HG02981 (cell line): ENCODE results near the gene FMNL2.
"Not testable (repeated sequence)": the region's sequence is repeated elsewhere in the genome, so short reads cannot be mapped to it uniquely, and the experiment has no call there.

ENCODE experiments used
- ATAC-seq: cut with Tn5 transposase; IDR thresholded peaks from one replicate; pipeline ENCODE4 v1.9.1; 2021; ENCODE audit warnings: mild to moderate bottlenecking, moderate library complexity; ENCODE audit not compliant: unreplicated experiment

The FMNL2 gene

DNA sequence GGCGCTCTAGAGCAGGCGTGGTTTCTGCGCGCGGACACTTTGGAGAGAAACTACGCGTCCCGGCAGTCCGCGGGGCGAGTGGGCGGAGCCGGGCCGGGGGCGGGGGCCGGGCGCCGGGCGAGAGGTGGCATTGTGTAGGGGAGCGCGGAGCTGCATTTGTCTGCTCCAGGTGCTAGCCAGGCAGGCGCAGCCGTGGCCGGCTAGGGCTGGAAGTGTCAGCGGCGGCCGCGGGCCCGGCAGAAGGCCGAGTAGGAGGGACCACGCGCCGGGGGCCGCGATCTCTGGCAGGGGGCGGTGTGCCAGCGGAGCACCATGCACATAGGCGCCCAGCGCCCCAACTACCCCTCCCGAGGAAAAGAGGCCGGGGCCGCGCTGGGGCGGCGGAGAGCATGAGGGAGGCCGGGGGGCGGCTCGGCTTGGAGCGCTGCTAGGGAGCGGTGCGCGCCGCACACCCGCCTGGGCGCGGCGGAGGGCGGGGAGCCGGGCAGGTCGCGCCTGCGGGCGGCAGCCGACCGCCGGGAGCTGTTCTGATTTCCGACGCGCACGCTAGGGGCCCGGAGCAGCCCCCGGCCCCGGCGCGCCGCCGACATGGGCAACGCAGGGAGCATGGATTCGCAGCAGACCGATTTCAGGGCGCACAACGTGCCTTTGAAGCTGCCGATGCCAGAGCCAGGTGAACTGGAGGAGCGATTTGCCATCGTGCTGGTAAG is at the start of gene FMNL2:
Gene FMNL2 (plus strand): TSS at position 159 of the 710 bp plus-strand sequence.
- ATAC-seq: peak; percentile 85

DNA sequence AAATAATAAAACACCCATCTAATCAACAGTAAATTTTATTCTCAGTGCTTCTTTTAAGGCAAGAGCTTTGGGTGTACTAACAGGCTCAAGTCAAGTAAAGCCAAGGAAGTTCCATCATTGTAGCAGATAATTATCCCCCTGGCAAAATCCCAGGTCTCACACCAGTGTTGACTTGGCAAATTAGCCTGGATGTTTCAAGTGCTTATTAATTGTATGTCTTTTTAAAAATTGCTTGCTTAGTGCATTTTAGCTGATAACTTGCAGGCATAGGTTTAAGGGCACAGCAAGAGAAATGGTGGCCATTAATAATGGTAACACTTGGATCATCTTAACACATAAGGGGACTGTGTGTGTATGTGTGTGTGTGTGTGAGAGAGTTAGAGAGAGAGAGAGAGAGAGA is 42.0 kb upstream of the FMNL2 start:
- no peak for ATAC-seq

DNA sequence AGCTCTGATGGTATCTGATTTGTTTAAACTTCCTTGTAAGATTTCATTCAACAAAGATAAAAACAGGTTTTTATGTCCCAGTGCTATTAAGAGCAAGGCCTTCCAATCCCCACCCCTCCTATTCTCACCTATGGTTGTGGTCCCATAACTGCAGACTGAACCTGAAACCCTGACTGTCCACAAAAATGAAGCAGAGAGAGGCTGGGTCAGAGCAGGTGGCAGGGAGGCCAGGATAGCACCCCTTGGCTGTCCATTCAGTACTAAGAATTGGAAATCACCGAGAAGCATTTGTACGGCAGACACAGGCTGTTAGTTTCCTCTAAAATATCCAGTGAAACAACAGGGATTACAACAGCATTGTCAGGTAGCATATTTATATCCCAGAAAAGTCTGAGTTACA is 37.3 kb upstream of the FMNL2 start:
- no peak for ATAC-seq

DNA sequence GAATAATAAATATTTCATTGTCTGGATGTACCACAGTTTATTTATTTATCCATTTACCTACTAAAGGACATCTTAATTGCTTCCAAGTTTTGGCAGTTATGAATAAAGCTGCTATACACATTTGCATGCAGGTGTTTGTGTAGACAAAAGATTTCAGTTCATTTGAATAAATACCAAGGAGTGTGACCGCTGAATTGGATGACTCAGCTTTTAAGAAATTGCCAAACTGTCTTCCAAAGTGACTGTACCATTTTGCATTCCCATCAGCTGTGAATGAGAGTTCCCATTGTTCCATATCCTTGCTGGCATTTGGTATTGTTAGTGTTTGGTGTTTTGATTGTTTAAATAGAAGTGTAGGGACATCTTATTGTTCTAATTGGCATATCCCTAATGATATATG is 36.2 kb upstream of the FMNL2 start:
- no peak for ATAC-seq

DNA sequence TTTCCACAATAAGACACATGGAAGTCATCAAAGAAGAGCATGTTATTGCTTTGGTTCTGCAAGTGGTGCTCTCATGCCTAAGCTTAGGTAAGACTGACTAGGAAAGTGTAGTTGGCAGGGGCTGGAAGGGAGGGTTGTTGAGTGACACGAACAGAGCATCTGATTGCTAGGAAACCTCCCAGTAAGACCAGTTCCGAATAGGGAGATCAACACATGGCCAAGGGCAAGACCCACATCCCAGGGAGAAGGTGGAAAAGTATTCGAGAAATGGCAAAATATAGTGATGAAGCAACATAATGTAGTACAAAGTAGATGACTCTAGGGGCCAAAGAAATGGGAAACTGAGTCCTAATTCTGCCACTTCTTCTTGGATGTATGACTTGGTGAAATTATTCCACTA is 33.8 kb upstream of the FMNL2 start:
- no peak for ATAC-seq

DNA sequence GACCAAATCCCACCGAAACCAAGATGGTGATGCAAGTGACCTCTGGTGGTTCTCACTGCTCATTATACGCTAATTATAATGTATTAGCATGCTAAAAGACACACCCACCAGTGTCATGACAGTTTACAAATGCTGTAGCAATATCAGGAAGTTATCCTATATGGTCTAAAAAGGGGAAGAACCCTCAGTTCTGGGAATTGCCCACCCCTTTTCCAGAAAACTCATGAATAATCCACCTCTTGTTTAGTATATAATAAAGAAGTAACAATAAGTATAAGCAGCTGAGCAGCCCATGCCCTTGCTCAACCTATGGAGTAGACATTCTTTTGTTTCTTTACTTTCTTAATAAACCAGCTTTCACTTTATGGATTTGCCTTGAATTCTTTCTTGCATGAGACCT is 31.0 kb upstream of the FMNL2 start:
- ATAC-seq: no peak

DNA sequence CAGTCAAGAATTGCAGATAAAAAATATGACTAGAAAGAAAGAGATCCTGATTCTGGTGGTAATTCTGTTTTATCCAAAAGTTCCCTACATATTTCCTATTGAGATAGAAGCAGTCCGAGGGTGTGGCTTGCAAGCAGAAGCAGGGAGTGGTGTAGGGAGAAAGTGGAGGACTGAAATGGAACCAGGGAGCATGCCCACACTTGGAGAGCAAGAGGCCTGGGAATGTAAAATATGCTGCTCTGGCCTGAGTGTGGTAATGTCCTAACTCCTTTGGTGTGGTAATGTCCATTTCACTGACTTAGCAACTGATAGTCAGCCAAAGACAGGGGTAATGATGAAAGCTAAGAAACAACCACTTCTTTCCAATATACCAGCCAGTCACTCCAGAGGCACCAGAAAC is 30.1 kb upstream of the FMNL2 start:
- ATAC-seq: no peak

DNA sequence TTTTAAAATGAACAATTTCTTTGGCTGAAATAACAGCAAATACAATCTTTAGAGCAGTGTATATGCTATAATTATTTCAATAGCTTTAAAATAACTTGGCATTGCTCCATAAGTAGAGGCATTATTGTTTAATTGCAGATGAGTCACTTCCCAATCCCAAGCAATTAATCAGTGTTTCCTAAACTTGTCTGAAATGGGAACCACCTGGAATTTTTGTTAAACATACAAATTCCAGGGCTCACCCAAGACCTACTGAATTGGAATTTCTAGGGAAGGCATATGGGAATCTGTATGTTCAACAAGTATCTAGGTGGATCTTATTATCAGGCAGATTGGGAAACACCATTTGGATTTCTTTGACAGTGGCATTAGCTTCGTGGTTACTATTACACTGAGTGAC is 27.1 kb upstream of the FMNL2 start:
- ATAC-seq: no peak

DNA sequence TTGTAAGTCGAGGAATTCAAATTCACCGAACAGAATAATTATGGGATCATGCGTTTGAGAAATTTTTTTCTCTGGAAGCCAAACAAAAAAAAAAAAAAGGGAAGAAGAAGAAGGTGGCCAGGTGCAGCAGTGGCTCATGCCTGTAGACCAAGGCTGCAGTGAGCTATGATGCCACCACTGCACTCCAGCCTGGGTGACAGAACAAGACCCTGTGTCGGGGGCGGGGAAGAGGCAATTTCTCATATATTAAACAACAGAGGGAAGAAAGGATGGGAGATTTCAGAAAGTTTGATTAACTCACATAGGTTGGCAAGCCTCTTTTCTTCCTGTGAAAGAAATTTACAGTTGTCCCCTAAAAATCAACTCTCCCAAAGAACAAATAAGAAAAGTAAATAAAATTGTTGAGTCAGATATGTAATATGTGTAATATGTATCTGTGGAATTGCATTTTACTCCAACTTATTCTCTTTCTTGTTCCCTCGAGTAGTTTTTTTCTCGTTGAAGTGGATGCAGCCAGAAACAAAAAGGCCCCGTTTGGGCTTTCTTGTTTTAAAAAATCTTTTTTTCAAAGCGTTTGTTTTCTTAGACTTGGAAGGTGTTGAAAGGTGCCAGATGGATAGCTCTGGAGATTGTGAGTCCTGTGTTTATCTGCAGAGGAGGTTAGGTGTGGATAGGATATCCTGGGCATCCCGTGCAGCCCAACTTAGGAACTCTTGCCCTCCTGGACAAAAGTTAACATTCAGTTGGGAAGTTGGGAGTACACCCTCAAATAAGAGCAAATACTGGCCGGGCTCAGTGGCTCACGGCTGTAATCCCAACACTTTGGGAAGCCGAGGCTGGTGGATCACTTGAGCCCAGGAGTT is 25.4 kb upstream of the FMNL2 start:
- no peak for ATAC-seq

DNA sequence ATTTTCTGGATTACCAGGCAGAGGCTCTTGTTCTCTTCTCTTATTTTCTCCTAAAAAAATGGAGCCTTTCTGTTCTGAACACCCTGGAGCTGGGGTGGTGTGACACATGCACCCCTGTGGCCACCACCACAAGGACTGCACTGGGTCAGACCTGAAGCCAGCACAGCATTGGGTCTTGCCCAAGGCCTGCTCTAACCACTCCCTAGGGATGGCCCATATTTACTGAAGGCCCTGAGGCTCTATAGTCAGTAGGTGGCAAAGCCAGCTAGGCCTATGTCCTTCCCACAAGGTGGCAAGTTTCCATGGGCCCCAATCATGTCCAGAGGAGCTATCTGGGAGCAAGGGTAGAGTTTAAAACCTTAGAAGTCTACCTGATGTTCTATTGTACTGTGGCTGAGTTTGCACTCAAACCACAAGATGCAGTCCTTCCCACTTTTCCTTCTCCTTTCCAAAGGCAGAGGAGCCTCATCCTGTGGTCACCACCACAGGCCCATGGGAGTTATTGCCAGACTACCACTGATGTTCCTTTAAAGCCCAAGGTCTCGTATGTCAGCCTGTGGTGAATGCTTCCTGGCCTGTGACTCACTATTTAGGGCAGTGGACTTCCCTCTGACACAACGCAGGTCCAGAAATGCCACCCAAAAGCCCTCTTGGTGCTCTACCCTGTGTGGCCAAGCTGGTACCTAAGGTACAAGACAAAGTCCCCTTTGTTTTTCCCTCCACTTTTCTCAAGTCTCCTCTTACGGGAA is 15.0 kb upstream of the FMNL2 start:
- ATAC-seq: no peak

DNA sequence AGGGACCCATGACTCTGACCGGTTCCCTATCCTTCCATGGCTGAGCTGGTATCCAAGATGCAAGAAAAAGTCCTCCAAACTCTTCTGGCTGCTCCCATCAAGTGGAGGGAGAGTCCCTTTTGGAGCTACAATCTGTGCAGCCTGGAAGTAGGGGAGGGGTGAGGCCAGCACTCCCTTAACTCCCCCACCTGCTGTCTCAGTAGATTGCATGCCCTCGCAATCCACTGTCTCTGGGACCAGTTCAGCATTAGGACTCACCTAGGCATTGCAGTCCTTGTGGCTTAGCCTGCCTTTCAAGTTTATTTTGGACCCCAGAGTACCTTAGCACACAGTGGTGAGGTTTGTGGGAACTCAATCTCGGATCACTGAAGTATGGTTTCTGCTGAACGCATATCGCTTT is 14.2 kb upstream of the FMNL2 start:
- ATAC-seq: no peak

DNA sequence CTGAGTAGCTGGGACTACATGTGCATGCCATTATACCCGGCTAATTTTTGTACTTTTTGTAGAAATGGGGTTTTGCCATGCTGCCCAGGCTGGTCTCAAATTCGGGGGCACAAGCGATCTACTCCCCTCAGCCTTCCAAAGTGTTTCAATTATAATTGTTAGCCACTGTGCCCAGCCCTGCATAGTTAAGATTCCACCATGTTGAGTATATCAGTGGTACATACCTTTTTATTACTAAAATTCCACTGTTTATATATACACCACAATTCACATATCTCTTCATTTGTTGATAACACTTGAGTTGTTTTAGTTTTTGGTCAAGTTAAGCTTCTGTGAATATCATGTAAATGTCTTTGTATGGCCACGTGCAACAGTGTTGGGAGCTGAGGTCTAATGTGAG is 12.8 kb upstream of the FMNL2 start:
- no peak for ATAC-seq

DNA sequence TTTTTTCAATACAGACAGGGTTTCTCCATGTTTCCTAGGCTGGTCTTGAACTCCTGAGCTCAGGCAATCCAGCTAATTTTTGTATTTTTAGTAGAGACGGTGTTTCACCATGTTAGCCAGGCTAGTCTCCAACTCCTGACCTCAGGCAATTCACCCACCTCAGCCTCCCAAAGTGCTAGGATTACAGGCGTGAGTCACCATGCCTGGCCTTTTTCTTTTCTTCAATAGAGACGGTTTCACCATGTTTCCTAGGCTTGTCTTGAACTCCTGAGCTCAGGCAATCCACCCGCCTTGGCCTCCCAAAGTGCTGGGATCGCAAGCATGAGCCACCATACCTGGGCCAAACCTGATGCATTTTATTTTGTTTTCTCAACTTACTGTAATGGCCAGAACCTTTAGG is 9.8 kb upstream of the FMNL2 start:
- not testable (repeated sequence) for ATAC-seq

DNA sequence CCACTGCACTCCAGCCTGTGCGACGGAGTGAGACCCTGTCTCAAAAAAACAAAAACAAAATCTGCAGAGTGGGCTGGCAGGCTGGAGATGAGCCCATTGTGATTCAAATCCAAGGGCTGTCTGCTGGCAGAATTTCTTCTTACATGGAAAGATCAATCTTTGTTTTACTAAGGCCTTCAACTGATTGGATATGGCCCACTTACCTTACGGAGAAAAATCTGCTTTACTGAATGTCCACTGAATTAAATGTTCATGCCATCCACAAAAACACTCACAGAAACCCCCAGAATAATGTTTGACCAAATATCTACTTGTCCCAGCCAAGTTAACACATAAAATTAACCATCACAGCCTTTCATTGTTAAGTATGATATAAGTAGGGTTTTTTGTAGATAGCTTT is 8.3 kb upstream of the FMNL2 start:
- no peak for ATAC-seq

DNA sequence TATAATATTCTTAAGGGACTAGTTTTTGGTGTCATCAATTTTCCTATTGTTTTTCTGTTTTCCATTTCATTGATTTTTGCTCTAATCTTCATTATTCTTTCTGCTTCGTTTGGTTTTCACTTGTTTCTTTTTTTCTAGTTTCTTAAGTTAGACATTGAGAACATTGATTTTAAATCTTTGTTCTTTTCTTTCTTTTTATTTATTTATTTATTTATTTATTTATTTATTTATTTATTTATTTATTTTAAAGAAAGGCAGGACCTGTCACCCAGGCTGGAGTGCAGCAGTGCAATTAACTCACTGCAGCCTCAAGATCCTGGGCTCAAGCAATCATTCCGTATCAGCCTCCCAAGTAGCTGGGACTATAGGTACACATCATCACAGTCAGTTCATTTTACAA is 7.0 kb upstream of the FMNL2 start:
- ATAC-seq: no peak

DNA sequence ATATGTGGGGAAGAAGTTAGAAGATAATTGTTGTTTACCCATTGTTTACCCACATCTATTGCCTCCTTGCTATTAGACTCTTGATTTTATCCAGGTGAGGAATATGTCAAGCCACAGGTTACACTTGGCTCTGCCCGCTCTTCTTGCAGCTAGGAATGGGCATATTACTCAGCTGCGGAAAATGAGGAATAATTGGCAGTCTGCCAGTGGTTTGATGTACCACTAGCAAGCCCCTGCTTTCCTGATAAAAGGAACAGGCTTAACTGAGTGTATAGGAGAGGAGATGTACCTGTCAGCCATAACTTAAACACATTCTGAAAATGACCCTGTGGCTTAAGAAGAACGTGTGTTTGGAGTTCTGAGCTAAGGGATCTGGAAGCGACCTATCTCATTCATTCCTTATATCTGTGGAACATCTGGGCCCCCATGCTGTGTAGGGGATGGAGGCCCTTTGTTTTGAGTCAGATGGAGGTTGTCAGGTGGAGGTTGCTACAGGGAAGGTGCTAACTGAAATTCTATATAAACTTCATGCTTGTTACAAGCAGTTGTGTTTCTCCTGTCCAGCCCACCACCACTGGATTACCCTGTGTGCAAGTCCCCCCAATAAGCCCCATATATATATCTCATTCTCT is 4.6 kb upstream of the FMNL2 start:
- ATAC-seq: no peak

DNA sequence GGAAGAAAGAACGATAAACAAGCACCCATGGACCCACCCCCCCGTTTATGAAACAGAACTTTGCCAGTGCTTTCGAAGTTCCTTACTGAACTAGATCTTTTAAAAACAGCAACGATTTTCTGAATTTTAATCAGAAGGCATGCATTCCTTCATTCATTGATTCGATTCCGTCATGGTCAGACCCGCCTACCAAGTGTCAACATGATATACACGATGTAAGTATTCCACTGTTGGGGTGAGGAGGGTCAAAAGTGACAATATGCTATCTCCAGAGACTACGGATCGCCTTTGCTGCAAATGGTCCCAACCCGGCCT is 316 bp upstream of the FMNL2 start:
- ATAC-seq: no peak

DNA sequence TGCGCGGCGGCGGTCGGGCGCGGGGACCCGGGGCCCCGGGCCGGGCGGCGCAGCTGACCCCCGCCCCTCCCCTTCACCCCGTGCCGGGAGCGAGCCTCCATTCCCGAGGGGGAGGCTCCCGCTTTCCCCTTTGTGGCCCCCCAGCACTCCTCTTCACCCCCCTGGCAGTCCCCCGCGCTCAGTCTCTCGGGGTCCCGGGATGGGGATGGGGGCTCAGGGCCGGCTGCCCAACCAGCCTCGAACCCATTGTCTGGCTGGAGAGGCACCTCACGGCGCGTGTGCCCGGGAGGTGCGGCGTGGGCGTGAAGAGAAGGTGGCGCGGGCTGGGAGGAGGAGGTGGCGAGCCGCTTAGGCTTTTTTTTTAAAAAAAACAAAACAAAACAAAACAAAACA is 748 bp downstream of the FMNL2 start:
- ATAC-seq: no peak

DNA sequence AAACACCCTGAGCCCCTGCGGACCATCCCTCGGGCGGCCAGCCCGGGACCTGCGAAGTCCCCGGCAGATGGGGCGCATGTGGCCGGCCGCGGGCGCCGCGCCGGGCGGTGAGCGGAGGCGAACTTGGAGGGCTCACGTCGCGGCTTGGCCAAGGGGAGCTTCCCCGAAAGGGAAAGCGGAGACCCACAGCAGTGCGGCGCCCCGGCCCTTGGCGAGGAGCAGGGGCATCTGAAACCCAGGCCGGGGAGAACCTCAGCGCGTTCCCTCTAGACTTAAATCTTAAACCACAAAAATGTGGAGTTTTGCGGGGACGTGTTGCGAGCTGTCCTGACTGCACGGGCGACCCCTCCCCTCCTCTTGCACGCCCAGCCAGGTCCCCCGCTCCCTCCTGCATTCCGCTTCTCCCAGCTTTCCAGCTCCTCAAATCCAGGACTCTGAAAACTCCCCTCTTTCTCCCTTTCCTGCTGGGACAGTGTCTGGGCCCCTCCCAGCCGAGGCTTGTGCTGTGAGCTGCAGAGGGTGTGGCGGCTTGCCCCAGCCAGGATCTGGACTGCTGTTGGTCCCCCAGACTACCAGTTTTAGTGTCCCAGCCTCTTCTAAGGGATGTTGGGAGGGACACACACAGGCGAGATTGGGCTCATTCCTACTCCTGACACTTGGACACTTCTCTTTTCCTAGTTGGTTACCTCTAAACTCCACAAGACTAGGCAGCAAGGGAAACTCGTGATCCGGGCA is 1.3 kb downstream of the FMNL2 start:
- no peak for ATAC-seq

DNA sequence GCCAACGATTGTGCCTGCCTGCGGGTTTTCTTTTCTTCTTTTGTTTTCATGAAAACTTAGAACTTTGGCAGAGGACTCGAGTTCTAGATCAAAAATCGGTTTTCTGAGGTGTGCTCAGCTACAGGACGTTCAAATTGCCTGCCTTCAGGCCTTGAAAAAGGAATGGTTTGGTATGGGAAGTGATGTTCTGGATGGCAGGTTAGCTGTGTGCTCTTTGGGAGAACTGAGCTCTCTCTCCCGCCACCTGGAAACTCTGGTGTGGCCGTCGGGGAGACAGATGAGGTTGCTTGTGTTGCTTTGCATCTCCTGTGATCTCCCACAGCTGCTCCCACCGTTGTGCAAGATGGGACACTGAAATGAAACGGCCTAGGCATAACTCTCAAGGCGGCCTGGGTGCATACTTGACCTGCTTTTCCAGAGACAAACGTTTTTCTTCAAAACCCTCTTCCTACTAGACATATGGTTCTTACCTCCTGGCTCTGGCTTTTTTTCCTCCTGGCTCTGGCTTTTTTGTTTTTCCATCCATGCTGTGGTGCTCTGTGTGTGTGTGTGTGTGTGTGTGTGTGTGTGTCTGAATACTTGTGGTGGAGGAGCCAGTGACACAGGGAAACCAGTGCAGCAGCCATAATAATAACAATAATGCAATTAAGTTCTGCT is 2.0 kb downstream of the FMNL2 start:
- ATAC-seq: no peak
